Renal cortex interstitium (tissue), 11 donors: ENCODE data around the gene STT3B. TPM values are rescaled to one million over a fixed set of nuclear protein-coding genes. Genes with fewer than 3 reads are reported as not detected.

Experiments
- DNase-seq, 11 donors: peaks; one replicate each; pipeline ENCODE4 v3.0.0-alpha.2; 2013; ENCODE audit warnings: low read depth in 9 of 11, low spot score in 4 of 11; ENCODE audit errors: extremely low read depth in 1 of 11
- polyA plus RNA-seq, 3 donors: library from polyadenylated mRNA; unstranded; fragments of 120-200 nt; gene quantifications; one replicate each; pipeline ENCODE4 v1.2.1, GENCODE V29; 2013; ENCODE audit not compliant: insufficient read length in 3 of 3

Gene STT3B
- polyA plus RNA-seq, 3 donors = 190 to 193 (median 191) TPM

GRCh38 chr3:31616711-31617110 is 84.0 kb downstream of the STT3B start:
- DNase-seq = no peak

GRCh38 chr3:31620656-31621055 is 87.9 kb downstream of the STT3B start:
- no peak for DNase-seq

- no peak for DNase-seq
These were observed 88.6 kb downstream of the STT3B start for GRCh38 chr3:31621314-31621713.

GRCh38 chr3:31622636-31623288 is 90.0 kb downstream of the STT3B start:
- no peak for DNase-seq

DNA sequence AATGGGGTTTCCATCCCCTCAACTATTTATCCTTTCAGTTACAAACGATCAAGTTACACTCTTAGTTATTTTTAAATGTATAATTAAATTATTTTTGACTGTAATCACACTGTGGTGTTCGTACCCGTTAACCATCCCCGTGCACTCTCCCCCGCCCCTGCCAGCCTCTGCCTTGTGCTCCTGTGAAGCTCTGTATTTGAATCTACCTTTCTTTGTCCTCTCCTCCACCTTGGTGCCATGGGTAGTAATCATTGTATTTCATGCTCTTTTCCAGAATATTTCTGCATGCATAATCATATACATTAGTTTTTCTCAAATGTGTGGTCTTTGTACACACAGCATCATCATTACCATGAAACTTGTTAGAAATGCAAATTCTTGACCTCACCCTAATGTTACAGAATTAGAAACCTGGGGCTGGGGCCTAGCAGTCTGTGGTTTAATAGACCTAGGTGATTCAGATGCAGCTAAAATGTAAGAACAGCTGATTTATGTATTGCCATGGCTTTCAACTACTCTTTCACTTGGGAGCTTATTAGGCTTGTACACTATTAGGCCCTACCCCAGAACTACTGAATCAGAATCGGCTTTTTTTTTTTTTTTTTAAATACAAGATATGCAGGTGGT is 91.5 kb downstream of the STT3B start:
- DNase-seq = no peak

- no peak for DNase-seq
These were observed 92.6 kb downstream of the STT3B start for GRCh38 chr3:31625358-31625757.

DNA sequence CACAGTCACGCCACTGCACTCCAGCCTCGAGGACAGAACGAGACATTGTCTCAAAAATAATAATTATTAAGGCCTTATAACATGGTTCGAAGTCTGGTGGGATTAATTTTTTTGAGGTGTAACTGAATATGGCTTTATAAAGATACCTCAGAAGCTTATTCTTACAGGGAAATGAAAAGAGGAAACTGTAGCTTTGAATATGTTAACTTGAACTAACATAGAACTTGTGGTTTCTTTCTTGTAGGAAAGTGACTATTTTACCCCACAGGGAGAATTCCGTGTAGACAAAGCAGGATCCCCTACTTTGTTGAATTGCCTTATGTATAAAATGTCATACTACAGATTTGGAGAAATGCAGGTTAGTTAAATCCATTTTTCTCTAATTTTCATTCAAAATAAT is 96.3 kb downstream of the STT3B start:
- DNase-seq = no peak

- no peak for DNase-seq
These were observed 101.8 kb downstream of the STT3B start for GRCh38 chr3:31634476-31634875.

GRCh38 chr3:31635545-31635944 is 102.8 kb downstream of the STT3B start:
- DNase-seq = no peak

DNA sequence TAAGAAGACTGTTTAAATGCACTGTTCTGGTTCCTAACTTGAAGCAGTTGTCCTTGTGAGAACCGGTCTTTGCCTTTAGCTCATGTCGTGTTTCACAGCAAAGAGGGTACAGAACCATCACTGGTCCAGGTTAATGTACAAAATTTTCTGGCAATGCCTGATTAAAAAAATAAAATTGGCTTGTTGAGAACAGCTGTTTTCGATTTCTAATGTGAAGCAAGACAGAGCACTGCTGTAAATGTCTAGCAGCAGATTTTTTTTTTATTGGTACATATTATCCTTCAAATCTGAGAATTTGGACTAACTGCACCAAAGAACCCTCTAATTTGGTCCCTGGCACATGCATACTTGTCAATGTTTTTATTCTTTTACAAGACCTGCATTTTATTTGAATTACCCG is 103.3 kb downstream of the STT3B start:
- DNase-seq = no peak

DNA sequence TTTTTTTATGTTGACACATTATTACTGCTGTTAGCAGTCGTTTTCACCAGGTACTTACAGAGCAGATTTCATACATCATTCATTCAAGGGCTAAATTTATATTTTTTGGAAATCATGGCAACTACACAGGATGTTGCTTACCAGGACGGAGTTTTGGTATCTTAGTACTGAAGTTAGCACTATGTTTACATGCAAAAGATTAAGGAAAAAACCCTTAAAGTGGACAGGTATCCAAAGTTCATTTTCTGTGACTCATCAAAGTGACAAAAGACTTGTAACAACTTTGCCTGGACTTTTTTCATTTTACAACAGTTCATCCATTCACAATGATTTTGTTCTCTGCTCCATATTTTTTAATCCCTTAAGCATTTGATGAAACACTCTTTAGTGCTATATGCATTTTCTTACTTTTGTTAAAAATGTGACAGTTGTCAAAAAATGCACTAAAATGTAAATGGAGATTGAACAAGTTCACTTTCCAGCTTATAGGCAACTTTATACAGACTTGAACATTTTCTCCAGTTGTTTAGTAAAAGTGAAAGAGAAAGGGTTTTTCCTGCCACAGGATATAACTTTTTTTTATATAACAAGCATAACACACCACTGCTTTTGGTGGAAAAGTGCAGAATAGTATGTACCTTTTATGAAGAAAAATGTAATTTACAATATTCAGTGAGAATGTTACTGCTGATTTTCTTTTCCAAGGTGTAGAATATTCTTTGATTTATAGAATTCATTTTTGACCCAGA is 104.1 kb downstream of the STT3B start:
- no peak for DNase-seq

DNA sequence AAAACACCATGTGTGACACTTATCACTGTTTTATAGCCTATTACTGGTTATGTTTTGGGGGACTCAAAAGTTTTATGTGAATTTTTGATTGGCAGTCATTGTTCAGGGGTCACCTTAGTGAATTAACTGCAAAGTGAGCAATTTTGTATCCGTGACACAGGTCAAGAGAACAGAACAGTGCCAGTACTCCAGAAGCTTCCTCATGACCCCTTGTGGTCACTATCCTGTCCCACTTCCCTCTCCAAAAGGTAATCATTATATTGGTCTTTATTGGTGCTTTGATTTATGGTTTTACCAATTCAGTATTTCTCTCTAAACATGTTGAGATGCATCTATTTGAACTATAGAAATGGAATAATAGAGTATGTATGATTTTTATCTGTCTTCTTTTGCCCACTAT is 107.1 kb downstream of the STT3B start:
- no peak for DNase-seq

DNA sequence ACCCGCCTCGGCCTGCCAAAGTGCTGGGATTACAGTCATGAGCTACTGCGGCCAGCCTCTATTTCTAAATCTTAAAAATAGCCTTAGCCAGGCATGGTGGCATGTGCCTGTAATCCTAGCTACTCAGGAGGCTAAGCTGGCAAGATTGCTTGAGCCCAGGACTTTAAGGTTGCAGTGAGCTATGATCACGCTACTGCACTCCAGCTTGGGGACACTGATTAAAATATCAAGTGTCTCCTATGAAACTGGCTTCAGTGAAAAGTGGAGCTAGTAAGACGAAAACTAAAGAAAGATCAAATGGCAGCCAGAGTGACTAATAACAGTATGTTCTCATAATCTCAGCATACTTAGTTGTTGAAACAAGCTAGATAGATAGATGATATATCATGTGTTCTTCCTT is 112.5 kb downstream of the STT3B start:
- DNase-seq = no peak

DNA sequence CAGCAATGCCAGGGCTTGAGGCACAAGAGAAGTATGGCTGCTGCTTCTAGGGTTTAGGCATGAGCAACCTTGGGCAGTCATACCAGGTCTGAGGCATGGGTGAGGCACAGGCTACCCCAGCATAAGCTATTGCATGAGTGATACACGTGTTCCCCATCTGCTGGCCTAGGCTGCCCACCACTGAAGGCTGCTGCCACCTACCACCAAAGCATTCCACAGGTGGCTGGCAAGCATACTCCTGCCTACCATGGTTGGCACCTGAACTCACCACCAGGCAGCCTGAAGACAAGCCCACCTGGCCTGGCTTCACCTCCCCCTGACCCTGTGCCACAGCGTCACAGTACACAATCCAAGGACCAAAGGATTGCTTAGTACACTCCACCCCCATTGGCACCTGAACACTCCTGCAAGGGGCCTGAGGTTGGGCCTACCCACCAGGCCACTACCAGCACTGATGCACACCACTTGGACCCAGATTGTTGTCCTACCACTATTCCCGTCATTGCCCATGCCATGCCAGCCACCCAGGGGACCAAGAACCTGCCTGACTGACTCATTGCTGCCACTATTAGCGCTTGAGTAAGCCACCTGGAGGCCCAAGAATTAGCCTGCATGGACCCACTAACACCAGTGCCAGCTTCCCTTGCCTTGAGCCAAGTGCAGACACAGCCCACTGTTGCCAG is 115.7 kb downstream of the STT3B start:
- DNase-seq = no peak

DNA sequence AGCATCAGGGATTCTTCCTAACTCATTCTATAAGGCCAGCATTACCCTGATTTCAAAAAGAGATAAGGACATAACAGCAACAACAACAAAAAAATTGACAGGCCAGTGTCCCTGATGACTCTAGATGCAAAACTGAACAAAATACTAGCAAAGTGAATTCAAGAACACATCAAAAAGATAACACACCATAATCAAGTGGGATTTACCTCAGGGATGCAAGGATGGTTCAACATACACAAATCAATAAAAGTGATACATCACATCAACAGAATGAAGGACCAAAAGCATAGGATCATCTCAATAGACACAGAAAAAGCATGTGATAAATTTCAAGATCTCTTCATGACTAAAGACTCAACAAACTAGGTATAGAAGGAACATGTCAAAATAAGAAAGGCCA is 119.6 kb downstream of the STT3B start:
- DNase-seq = no peak

GRCh38 chr3:31653464-31653863 is 120.7 kb downstream of the STT3B start:
- DNase-seq = no peak

DNA sequence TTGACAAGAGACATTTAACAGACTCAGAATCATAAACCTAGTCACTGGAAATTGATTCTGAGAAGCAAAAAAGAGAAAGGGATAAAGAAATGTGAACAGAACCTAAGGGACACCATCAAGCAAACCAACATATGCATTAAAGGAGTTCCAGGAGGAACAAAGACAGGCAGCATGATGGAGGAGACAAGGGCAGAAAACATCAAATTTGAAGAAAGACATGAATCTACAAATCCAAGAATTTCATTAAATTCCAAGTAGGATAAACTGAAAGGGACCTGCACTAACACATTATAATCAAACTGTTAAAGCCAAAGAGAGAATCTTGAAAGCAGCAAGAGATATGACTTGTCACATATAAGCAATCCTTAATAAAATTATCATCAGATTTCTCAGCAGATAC is 122.3 kb downstream of the STT3B start:
- no peak for DNase-seq

DNA sequence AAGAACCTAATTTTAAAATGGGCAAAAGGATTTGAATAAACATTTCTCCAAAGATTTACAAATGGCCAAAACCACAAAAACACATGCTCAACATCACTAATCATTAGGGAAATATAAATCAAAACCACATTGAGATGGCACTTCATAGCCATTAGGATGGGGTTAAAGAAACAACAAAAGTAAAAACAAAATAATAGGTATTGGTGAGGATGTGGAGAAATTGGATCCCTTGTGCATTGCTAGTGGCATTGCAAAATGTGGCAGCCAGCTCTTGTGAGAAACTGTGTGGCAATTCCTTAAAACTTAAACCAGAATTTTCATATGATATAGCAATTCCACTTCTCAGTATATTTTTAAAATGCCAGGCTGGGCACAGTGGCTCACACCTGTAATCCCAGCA is 126.5 kb downstream of the STT3B start:
- DNase-seq = no peak

DNA sequence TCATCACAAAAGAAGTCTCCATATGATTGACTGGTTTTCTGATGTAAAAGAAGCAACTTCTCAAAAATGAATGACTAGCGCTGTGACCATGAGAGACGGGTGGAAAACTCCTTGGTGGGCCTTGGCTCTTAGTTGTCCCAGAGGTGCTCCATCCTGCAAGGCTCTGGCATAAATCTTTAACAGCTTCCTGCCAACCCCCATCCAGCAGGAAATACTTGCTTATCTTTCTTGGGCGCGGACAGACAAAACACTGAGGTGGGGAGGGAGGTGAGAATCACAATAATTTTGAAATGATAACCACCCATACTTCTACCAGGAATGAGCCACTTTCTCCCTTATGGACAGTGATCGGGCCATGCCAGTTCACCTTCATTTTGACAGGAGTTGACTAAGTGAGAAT is 128.6 kb downstream of the STT3B start:
- DNase-seq = no peak
